Ramos (cell line): Measurements from ENCODE around the gene MERTK.
"Not testable (repeated sequence)": the region's sequence is repeated elsewhere in the genome, so short reads cannot be mapped to it uniquely, and the experiment has no call there.

ENCODE experiments used
- in situ Hi-C: fragments of 300-500 bp; cut with MboI; formaldehyde crosslinking; loops from one replicate; pipeline ENCODE4 v1.14.3; 2022; ENCODE audit warnings: low sequenced_read_pairs; ENCODE audit not compliant: unreplicated experiment

Gene MERTK

GRCh38 chr2:112061299-112061698 lies 162.9 kb downstream of the MERTK start:
- in situ Hi-C loops: no loop called here

DNA sequence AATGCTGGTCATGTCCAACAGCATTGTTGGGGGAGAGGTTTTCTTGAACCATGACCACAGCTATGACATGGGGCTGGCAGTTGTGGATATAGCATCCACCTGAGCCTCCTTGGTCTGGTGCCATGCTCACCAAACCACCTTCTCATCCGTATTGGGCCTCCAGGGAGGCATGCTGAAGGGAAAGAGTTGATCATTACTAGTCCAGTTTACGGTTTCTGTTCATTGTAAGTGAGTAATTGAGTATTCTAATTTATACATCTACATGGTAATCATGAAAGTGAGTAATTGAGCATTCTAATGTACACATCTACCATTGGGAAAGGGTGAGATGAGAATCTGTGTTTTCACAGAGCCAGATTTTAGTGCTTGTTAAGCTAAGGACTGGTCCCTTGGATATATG lies 163.4 kb downstream of the MERTK start:
- in situ Hi-C loops: no loop called here

DNA sequence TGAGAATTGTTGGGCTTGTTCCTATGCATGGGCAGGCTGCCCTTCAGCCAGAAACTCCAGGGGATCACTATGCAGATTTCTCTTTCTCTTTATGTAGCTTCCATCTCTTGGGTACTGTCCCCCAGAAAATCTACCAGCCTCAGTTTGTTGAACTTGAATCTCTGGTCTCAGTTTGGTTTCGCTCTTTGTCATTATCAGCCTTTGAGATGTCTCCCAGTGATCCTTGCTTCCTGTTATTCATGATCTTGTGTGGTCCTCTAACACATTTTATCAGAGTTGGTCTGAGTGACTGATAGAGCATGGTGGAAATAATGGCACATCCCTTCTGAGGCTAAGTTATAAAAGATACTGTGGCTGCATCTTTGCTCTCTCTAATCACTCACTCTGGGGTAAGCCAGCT lies 164.5 kb downstream of the MERTK start:
- in situ Hi-C loops: no loop called here

DNA sequence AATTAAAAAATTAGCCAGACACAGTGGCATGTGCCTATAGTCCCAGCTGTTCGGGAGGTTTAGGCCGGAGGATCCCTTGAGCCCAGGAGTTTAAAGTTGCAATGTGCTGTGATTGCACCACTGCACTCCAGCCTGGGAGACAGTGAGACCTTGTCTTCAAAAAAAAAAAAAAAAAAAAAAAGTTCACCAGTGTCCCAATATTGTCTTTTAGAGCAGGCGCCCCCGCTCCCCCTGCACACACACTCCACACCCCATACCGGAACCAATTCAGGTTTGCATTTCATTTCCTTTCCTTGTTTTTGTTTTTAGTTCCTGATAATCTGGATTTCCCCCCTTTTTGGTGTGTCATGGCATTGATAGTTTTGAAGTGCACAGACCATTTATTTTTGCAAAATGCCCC lies 167.1 kb downstream of the MERTK start:
- in situ Hi-C loops: no loop called here

- in situ Hi-C loops: no loop called here
These were observed 167.6 kb downstream of the MERTK start for GRCh38 chr2:112065966-112066365.

GRCh38 chr2:112069794-112070193 lies 171.4 kb downstream of the MERTK start:
- in situ Hi-C loops: not testable (repeated sequence)

DNA sequence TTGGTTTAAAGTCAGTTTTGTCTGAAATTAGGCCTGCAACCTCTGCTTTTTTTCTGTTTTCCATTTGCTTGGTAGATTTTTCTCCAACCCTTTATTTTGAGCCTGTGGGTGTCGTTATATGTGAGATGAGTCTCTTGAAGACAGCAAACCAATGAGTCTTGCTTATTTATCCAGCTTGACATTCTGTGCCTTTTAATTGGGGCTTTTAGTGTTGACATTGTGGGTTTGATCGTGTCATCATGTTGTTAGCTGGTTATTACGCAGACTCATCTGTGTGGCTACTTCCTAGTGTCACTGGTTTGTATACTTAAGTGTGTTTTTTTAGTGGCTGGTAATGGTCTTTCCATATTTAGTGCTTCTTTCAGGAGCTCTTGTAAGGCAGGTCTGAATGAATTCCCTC lies 175.5 kb downstream of the MERTK start:
- in situ Hi-C loops: no loop called here

GRCh38 chr2:112074506-112074905 lies 176.1 kb downstream of the MERTK start:
- in situ Hi-C loops: no loop called here

DNA sequence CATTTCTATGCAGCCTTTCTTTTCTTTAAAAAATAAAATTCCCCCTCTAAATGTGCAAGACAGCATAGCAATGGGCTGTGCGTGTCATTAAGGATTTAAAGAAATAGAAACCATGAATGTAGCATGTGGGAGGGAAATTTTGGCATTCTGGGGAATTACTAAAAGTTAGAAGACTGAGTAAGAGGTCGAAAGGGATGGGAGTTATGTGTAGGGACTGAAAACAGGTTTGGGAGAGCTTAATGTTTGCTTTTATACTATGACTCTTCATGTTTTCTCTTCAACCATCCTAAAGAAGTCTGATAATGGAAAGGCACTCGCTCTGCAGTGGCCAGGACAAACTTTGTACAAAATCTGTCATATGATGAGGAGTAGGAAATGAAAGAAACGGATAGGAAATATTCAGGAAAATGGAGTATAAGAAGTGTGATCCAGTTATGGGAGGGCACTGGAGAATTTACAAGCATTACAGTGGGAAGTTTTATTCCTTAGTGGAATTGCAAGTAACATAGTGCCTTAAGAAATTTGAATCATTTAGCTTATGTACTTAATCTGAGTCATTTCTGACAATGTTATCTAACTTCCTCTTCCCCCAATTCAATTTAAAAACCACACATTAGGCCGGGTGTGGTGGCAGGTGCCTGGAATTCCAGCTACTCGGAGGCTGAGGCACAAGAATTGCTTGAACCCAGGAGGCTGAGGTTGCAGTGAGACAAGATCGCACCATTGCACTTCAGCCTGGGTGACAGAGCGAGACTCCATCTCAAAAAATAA lies 177.3 kb downstream of the MERTK start:
- in situ Hi-C loops: no loop called here

DNA sequence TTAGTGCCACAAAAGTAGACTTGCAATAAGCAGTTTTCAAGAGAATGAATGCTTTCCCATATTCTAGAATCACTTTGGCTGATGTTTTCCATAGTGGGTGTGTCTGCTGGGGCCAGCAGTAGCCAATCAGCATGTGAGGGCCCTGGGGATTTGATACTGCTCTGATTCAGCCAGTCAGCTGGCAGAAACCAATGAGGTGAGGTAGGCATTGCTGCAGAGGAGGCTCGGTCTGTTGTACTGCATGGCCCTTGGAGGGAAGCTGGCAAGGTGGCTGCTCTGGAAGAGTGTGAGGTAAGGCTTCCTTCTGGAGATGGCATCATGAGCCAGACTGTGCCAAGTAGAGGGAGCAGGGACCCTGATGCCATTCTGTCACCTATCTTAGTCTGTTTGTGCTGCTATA lies 179.4 kb downstream of the MERTK start:
- in situ Hi-C loops: no loop called here
